GM06990 (cell line): ENCODE data around the gene RPL41.

Experiments used
- DNase-seq: peaks from one replicate; pipeline ENCODE4 v3.0.0-alpha.2; 2011; ENCODE audit not compliant: insufficient read length; ENCODE audit errors: extremely low read depth
- H3K27me3 ChIP-seq: replicated peaks from 2 replicates; pipeline ENCODE4 v1.6.0; 2011; ENCODE audit warnings: low read length; ENCODE audit not compliant: control insufficient read depth, insufficient read depth
- H3K36me3 ChIP-seq: 2 replicates; pipeline ENCODE4 v1.5.1; 2011; ENCODE audit warnings: low read length; ENCODE audit not compliant: control insufficient read depth, insufficient read depth
- H3K4me3 ChIP-seq: replicated peaks from 2 replicates; pipeline ENCODE4 v1.5.1; 2011; ENCODE audit warnings: low read depth, mild to moderate bottlenecking, control low read depth, low read length
- CTCF ChIP-seq: IDR thresholded peaks from 2 replicates; pipeline ENCODE4 v1.5.1; 2011; ENCODE audit warnings: low read length, control low read depth, mild to moderate bottlenecking, inconsistent platforms; ENCODE audit not compliant: insufficient read depth, poor library complexity, severe bottlenecking

The RPL41 gene

GRCh38 chr12:56151672-56152131 lies 35.3 kb downstream of the RPL41 start:
- DNase-seq: peak; percentile 66
- Histone ChIP-seq H3K4me3 (peak overlapping the region; percentile 78), H3K36me3 (peaks cover 2% of the 10 kb centered on the region), H3K27me3 (no peaks in the 10 kb centered on the region)
- TF ChIP-seq CTCF: peak; percentile 41

GRCh38 chr12:56152132-56152755 lies 35.8 kb downstream of the RPL41 start, which contains the start of gene MYL6B:
Gene MYL6B (plus strand): TSS chr12:56152587. CDS start chr12:56153919, 1,332 bp downstream.
- no peaks in the 10 kb centered on the region for H3K27me3 ChIP-seq
- TF ChIP-seq CTCF: no peak
- DNase-seq: peak; percentile 90
- H3K4me3 ChIP-seq: peak within 1 kb of the TSS; percentile 78
- peaks cover 2% of the 10 kb centered on the region for H3K36me3 ChIP-seq

GRCh38 chr12:56152756-56153677 lies 36.6 kb downstream of the RPL41 start:
- Histone ChIP-seq H3K36me3 (peaks cover 2% of the 10 kb centered on the region), H3K4me3 (peak overlapping the region; percentile 78), H3K27me3 (no peaks in the 10 kb centered on the region)
- no peak for TF ChIP-seq CTCF
- no peak for DNase-seq

GRCh38 chr12:56153678-56154065 lies 37.2 kb downstream of the RPL41 start:
- no peak overlapping the region for H3K4me3 ChIP-seq
- peaks cover 2% of the 10 kb centered on the region for H3K36me3 ChIP-seq
- TF ChIP-seq CTCF: no peak
- no peak for DNase-seq
- no peaks in the 10 kb centered on the region for H3K27me3 ChIP-seq

GRCh38 chr12:56154246-56154771 lies 37.9 kb downstream of the RPL41 start:
- no peak for TF ChIP-seq CTCF

More at GRCh38 chr12:56154246-56154771, 37.9 kb downstream of the RPL41 start:
- Histone ChIP-seq H3K4me3 (no peak overlapping the region), H3K27me3 (no peaks in the 10 kb centered on the region), H3K36me3 (peaks cover 2% of the 10 kb centered on the region)
- no peak for DNase-seq
